Measurements from ENCODE around the gene SLC25A43.

Gene SLC25A43

GRCh38 chrX:119442286-119442685, 43.1 kb downstream of the SLC25A43 start:
- no peak overlapping the region for H3K4me3 ChIP-seq (ENCODE audit: low read depth, low read length)
- TF ChIP-seq CTCF (IDR thresholded peaks at IDR 0.05; ENCODE audit: low read depth, low read length, missing control alignments): no peak
- DNase-seq (ENCODE audit: low read depth): no peak

GRCh38 chrX:119453202-119453601, 54.1 kb downstream of the SLC25A43 start:
- H3K4me3 ChIP-seq (ENCODE audit: low read depth, low read length): no peak overlapping the region
- DNase-seq (ENCODE audit: low read depth): no peak
- no peak for TF ChIP-seq CTCF (IDR thresholded peaks at IDR 0.05; ENCODE audit: low read depth, low read length, missing control alignments)

GRCh38 chrX:119455264-119455663, 56.1 kb downstream of the SLC25A43 start:
- TF ChIP-seq CTCF (IDR thresholded peaks at IDR 0.05; ENCODE audit: low read depth, low read length, missing control alignments): no peak
- DNase-seq (ENCODE audit: low read depth): no peak
- H3K4me3 ChIP-seq (ENCODE audit: low read depth, low read length): no peak overlapping the region

- DNase-seq (ENCODE audit: low read depth): no peak
Observed at GRCh38 chrX:119459181-119459580, 60.0 kb downstream of the SLC25A43 start.

GRCh38 chrX:119465555-119465954, 66.4 kb downstream of the SLC25A43 start:
- no peak overlapping the region for H3K4me3 ChIP-seq (ENCODE audit: low read depth, low read length)
- TF ChIP-seq CTCF (IDR thresholded peaks at IDR 0.05; ENCODE audit: low read depth, low read length, missing control alignments): no peak
- DNase-seq (ENCODE audit: low read depth): no peak

More at GRCh38 chrX:119459181-119459580, 60.0 kb downstream of the SLC25A43 start:
- TF ChIP-seq CTCF (IDR thresholded peaks at IDR 0.05; ENCODE audit: low read depth, low read length, missing control alignments): no peak
- H3K4me3 ChIP-seq (ENCODE audit: low read depth, low read length): no peak overlapping the region

GRCh38 chrX:119466970-119467369, 67.8 kb downstream of the SLC25A43 start:
- no peak for TF ChIP-seq CTCF (IDR thresholded peaks at IDR 0.05; ENCODE audit: low read depth, low read length, missing control alignments)
- no peak for DNase-seq (ENCODE audit: low read depth)
- H3K4me3 ChIP-seq (ENCODE audit: low read depth, low read length): no peak overlapping the region

- no peak overlapping the region for H3K4me3 ChIP-seq (ENCODE audit: low read depth, low read length)
- no peak for DNase-seq (ENCODE audit: low read depth)
- TF ChIP-seq CTCF (IDR thresholded peaks at IDR 0.05; ENCODE audit: low read depth, low read length, missing control alignments): no peak
Observed at GRCh38 chrX:119467433-119467832, 68.3 kb downstream of the SLC25A43 start.
